K562 (cell line): ENCODE data around the gene TMEM72. TPM values are rescaled to one million over a fixed set of nuclear protein-coding genes. Genes with fewer than 3 reads are reported as not detected.

Source experiments
- ATAC-seq: fragments of 200-7000 bp; cut with Tn5 transposase; 3 replicates; pipeline ENCODE4 v1.9.1; 2020; ENCODE audit warnings: moderate library complexity
- BruUV-seq: library from RNA; stranded (reverse); fragments of 400-500 nt; replicated peaks from 2 replicates; lab custom pipeline; 2021; lab: Mats Ljungman, UMichigan
- CTCF ChIA-PET: fragments of 300-600 bp; formaldehyde crosslinking; extraction: SDS; loops from one replicate; lab custom pipeline; 2021; ENCODE audit warnings: low intra/inter-chr PET ratio; lab: Yijun Ruan, JAX
- POLR2A ChIA-PET: fragments of 300-600, 350-650 bp; sonication (Branson Sonifier 250); formaldehyde crosslinking; extraction: SDS; loops from one replicate; lab custom pipeline; 2021; ENCODE audit warnings: antibody characterized with exemption, inconsistent platforms; lab: Yijun Ruan, JAX
- DNase-seq, 4 experiments: peaks; one replicate each; pipeline versions ENCODE4 v3.0.0 to v3.0.0-alpha.2; 2011 to 2018; ENCODE audit warnings: low spot score in 3 of 4, mixed read lengths in 3 of 4; ENCODE audit errors: extremely low read depth in 1 of 4
- FAIRE-seq: peaks from 2 replicates; lab custom pipeline; 2011; peaks lifted over from hg19 to GRCh38; lab: Jason Lieb, UNC
- H2AFZ ChIP-seq: 2 replicates; pipeline ENCODE4 v1.6.0; 2011; ENCODE audit warnings: low read depth, low read length, control low read depth, inconsistent platforms
- H3K27ac ChIP-seq: fragments of 200-600 bp; 3 replicates; pipeline ENCODE4 v1.8.0; 2011; ENCODE audit warnings: low read depth, mild to moderate bottlenecking, control low read depth, inconsistent platforms, low read length, moderate library complexity, mixed read lengths; ENCODE audit errors: extremely low read depth
- H3K27me3 ChIP-seq, 2 experiments: fragments of 300-600 bp in 1 of 2; 2 replicates in 1 of 2; 3 replicates in 1 of 2; pipeline versions ENCODE4 v1.6.0 to v1.8.0; 2011; ENCODE audit warnings: inconsistent platforms in 2 of 2, low read length in 2 of 2, mild to moderate bottlenecking in 1 of 2, mixed read lengths in 1 of 2, moderate library complexity in 1 of 2; ENCODE audit not compliant: control insufficient read depth in 2 of 2, insufficient read depth in 2 of 2
- H3K36me3 ChIP-seq: fragments of 300-600 bp; 3 replicates; pipeline ENCODE4 v1.8.0; 2011; ENCODE audit warnings: mild to moderate bottlenecking, low read length, inconsistent platforms; ENCODE audit not compliant: control insufficient read depth, insufficient read depth
- H3K4me1 ChIP-seq, 2 experiments: fragments of 200-600 bp in 1 of 2; replicated peaks in 1 of 2; 2 replicates in 1 of 2; 3 replicates in 1 of 2; pipeline versions ENCODE4 v1.5.1 to v1.8.0; 2011; ENCODE audit warnings: inconsistent platforms in 2 of 2, low read length in 2 of 2, mild to moderate bottlenecking in 1 of 2, mixed read lengths in 1 of 2, moderate library complexity in 1 of 2; ENCODE audit not compliant: control insufficient read depth in 2 of 2, insufficient read depth in 2 of 2
- H3K4me2 ChIP-seq: 2 replicates; pipeline ENCODE4 v1.6.1; 2011; ENCODE audit warnings: low read length, control low read depth, inconsistent platforms, mixed read lengths; ENCODE audit not compliant: insufficient read depth
- H3K4me3 ChIP-seq: fragments of 200-600 bp; sonication (generic), shearing (Covaris generic); 2 replicates; pipeline ENCODE4 v1.5.1; 2016; ENCODE audit warnings: control low read depth, inconsistent platforms
- H3K79me2 ChIP-seq: fragments of 200-600 bp; 3 replicates; pipeline ENCODE4 v1.8.0; 2011; ENCODE audit warnings: low read length, inconsistent platforms; ENCODE audit not compliant: control insufficient read depth, insufficient read depth
- H3K9ac ChIP-seq, 2 experiments: 2 replicates each; pipeline versions ENCODE4 v1.6.0 to v1.6.1; 2011; ENCODE audit warnings: low read depth in 2 of 2, low read length in 2 of 2, control low read depth in 1 of 2, inconsistent platforms in 1 of 2, mild to moderate bottlenecking in 1 of 2, mixed read lengths in 1 of 2; ENCODE audit not compliant: insufficient read depth in 1 of 2
- H3K9me1 ChIP-seq: one replicate; pipeline ENCODE4 v1.6.0; 2011; ENCODE audit warnings: inconsistent platforms, mild to moderate bottlenecking, low read length, moderate library complexity; ENCODE audit not compliant: control insufficient read depth, insufficient read depth
- H3K9me3 ChIP-seq: replicated peaks from 2 replicates; pipeline ENCODE4 v1.5.1; 2011; ENCODE audit warnings: low read depth, low read length, inconsistent platforms; ENCODE audit not compliant: control insufficient read depth, insufficient read depth
- H4K20me1 ChIP-seq: replicated peaks from 2 replicates; pipeline ENCODE4 v1.6.1; 2011; ENCODE audit warnings: low read length, inconsistent platforms, mixed read lengths; ENCODE audit not compliant: control insufficient read depth, insufficient read depth
- EZH2 ChIP-seq: IDR thresholded peaks from 2 replicates; pipeline ENCODE4 v1.6.1; 2012; ENCODE audit warnings: low read depth, mild to moderate bottlenecking, inconsistent platforms, low read length, borderline replicate concordance
- FOXJ3 ChIP-seq: sonication (generic); formaldehyde crosslinking; IDR thresholded peaks from 2 replicates; pipeline ENCODE4 v1.4.0; 2020; ENCODE audit warnings: mild to moderate bottlenecking, missing genetic modification reagents
- FUS ChIP-seq: fragments of 200-400 bp; formaldehyde crosslinking; optimal IDR thresholded peaks from 2 replicates; pipeline ENCODE3; 2017; ENCODE audit warnings: low read depth, low read length
- GMEB1 ChIP-seq: fragments of 250-450 bp; sonication (Bioruptor Pico); IDR thresholded peaks from 2 replicates; pipeline ENCODE4 v1.4.0; 2020; ENCODE audit warnings: mild to moderate bottlenecking
- HMBOX1 ChIP-seq: sonication (generic); IDR thresholded peaks from 2 replicates; pipeline ENCODE4 v1.6.1; 2016
- MLX ChIP-seq, 2 experiments: fragments of 450-650 bp in 1 of 2; sonication (generic) in 1 of 2; formaldehyde crosslinking; conservative IDR thresholded peaks; 2 replicates each; pipeline versions ENCODE4 v1.4.0 to v1.8.1; 2020 to 2022; ENCODE audit warnings: mild to moderate bottlenecking in 1 of 2, missing genetic modification reagents in 1 of 2
- RHOXF2B ChIP-seq: fragments of 250-450 bp; sonication (Bioruptor Pico); conservative IDR thresholded peaks from 2 replicates; pipeline ENCODE4 v1.5.1; 2021
- SLC30A9 ChIP-seq: fragments of 250-450 bp; sonication (Bioruptor Pico); IDR thresholded peaks from 2 replicates; pipeline ENCODE4 v1.8.0; 2022; ENCODE audit warnings: mild to moderate bottlenecking, moderate library complexity
- SMARCC2 ChIP-seq: fragments of 450-650 bp; IDR thresholded peaks from 2 replicates; pipeline ENCODE4 v1.6.1; 2017; ENCODE audit warnings: antibody characterized with exemption, moderate library complexity, mild to moderate bottlenecking, low read depth
- TAF7 ChIP-seq: fragments of 450-650 bp; IDR thresholded peaks from 2 replicates; pipeline ENCODE4 v1.6.1; 2016; ENCODE audit warnings: missing genetic modification characterization, missing compliant biosample characterization
- THRB ChIP-seq: fragments of 450-650 bp; formaldehyde crosslinking; conservative IDR thresholded peaks from 2 replicates; pipeline ENCODE4 v1.4.0; 2022; ENCODE audit warnings: mild to moderate bottlenecking, missing genetic modification characterization
- ZNF134 ChIP-seq: fragments of 250-450 bp; sonication (Bioruptor Pico); conservative IDR thresholded peaks from 2 replicates; pipeline ENCODE4 v1.4.0; 2020
- ZNF197 ChIP-seq: fragments of 200-800 bp; sonication (Bioruptor generic); IDR thresholded peaks from 2 replicates; pipeline ENCODE4 v1.6.1; 2016; ENCODE audit warnings: low read depth, missing genetic modification characterization, missing compliant biosample characterization
- ZNF212 ChIP-seq: fragments of 450-650 bp; formaldehyde crosslinking; IDR thresholded peaks from 2 replicates; pipeline ENCODE4 v1.4.0; 2020; ENCODE audit warnings: mild to moderate bottlenecking
- ZNF436 ChIP-seq: fragments of 250-450, 450-650 bp; sonication (Bioruptor Pico); formaldehyde crosslinking; IDR thresholded peaks from 2 replicates; pipeline ENCODE4 v1.7.0; 2020; ENCODE audit warnings: mild to moderate bottlenecking
- WGBS: fragments of 100-300 bp; shearing (Covaris generic); methylation state at CpG from one replicate; pipeline ENCODE4 v1.1.6; 2016; ENCODE audit warnings: low coverage, mixed read lengths; ENCODE audit not compliant: insufficient coverage; ENCODE audit errors: missing lambda C conversion rate; 5-methylcytosine and 5-hydroxymethylcytosine counted together
- in situ Hi-C: fragments of 300-500 bp; cut with MboI; formaldehyde crosslinking; loops from 4 replicates; pipeline ENCODE4 v1.15.0; 2018; ENCODE audit warnings: inconsistent platforms, mixed read lengths
- intact Hi-C: fragments of 100-400 bp; cut with micrococcal nuclease; formaldehyde crosslinking; loops from 2 replicates; pipeline ENCODE4 v1.14.2; 2022
- polyA plus RNA-seq, 8 experiments: library from polyadenylated mRNA; depleted of rRNA in 4 of 8; stranded (reverse) in 5 of 8; unstranded in 3 of 8; fragments of >200 nt; fragmentation: Nextera tagmentation in 2 of 8; fragmentation: Illumina TruSeq in 1 of 8; extraction: Ambion mirVana in 2 of 8; extraction: Trizol in 1 of 8; gene quantifications; 2 replicates each; pipeline versions ENCODE4 v1.2.1 to v1.2.3, GENCODE V29; 2011 to 2014; ENCODE audit warnings: inconsistent platforms in 1 of 8, missing spikeins in 1 of 8
- total RNA-seq, 7 experiments: library from RNA; depleted of rRNA in 6 of 7; stranded (reverse); fragments of >200 nt in 6 of 7; fragmentation: Illumina TruSeq in 2 of 7; extraction: Trizol in 2 of 7; gene quantifications; 2 replicates each; pipeline versions ENCODE4 v1.2.1 to v1.2.3, GENCODE V29; 2011 to 2021; ENCODE audit warnings: low replicate concordance in 1 of 7
- TF ChIP-seq, protein P1 (sequence below): IDR thresholded peaks from 2 replicates; pipeline ENCODE4 v1.6.1; 2014; ENCODE audit warnings: antibody characterized with exemption

The TMEM72 gene
- total and polyA plus RNA-seq, 9 of the 15 experiments (the other 6 are each of a cell fraction or from before 2014, with no cell fraction given), result not detected

GRCh38 chr10:44910602-44911001 is 535 bp upstream of the TMEM72 start:
- peaks cover 3% of the 10 kb centered on the region; the same call in 1 of the 2 replicates for H4K20me1 ChIP-seq
- H3K4me2 ChIP-seq, result no peak overlapping the region
- H3K79me2 ChIP-seq, result no peaks in the 10 kb centered on the region
- ATAC-seq (no peak), DNase-seq (no peak), FAIRE-seq (no peak)
- no peak overlapping the region; the same call in 1 of the 2 replicates for H2AFZ ChIP-seq
- TF ChIP-seq GMEB1 (CRISPR knock-in tag), result no peak
- TF ChIP-seq TAF7 (tag), result no peak
- no peak for TF ChIP-seq SLC30A9
- no peak for TF ChIP-seq FOXJ3 (CRISPR knock-in tag)
- no peak for TF ChIP-seq MLX (CRISPR knock-in tag; conservative IDR thresholded peaks at IDR 0.05)
- TF ChIP-seq RHOXF2B (CRISPR knock-in tag), result no peak
- no peak for TF ChIP-seq ZNF197 (CRISPR knock-in tag)
- TF ChIP-seq SMARCC2, result no peak
- no peak for TF ChIP-seq ZNF212 (CRISPR knock-in tag)
- TF ChIP-seq FUS, result no peak
- TF ChIP-seq HMBOX1, result no peak
- no peak for TF ChIP-seq ZNF134 (CRISPR knock-in tag)
- TF ChIP-seq EZH2, result no peak
- TF ChIP-seq, protein P1, sequence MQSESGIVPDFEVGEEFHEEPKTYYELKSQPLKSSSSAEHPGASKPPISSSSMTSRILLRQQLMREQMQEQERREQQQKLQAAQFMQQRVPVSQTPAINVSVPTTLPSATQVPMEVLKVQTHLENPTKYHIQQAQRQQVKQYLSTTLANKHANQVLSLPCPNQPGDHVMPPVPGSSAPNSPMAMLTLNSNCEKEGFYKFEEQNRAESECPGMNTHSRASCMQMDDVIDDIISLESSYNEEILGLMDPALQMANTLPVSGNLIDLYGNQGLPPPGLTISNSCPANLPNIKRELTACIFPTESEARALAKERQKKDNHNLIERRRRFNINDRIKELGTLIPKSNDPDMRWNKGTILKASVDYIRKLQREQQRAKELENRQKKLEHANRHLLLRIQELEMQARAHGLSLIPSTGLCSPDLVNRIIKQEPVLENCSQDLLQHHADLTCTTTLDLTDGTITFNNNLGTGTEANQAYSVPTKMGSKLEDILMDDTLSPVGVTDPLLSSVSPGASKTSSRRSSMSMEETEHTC, result no peak
- TF ChIP-seq THRB (CRISPR knock-in tag), result no peak
- TF ChIP-seq ZNF436 (CRISPR knock-in tag), result no peak
- no peak overlapping the region for H3K4me3 ChIP-seq
- no peak overlapping the region for H3K27ac ChIP-seq
- H3K9me3 ChIP-seq, result no peaks in the 10 kb centered on the region
- no peaks in the 10 kb centered on the region for H3K36me3 ChIP-seq
- peaks cover 3% of the 10 kb centered on the region for H3K9me1 ChIP-seq
- no peak overlapping the region for H3K9ac ChIP-seq
- ChIA-PET CTCF (no interaction called here), POLR2A (interaction anchor here (0.6 kb wide), 1 partner anchor 14 kb away, joined by 3 read pairs; no protein-coding TSS in a partner anchor)
- no TSS peak for BruUV-seq
- in situ Hi-C loops (no loop called here), intact Hi-C loops (no loop called here)
- peaks cover 3 to 29% of the 10 kb centered on the region in 2 experiments; a peak in 4 of 5 replicates for H3K27me3 ChIP-seq
- H3K4me1 ChIP-seq, result peaks cover 32 to 35% of the 10 kb centered on the region in 2 experiments
- WGBS, result 39% methylated on average over 7 of the region's 7 CpGs
